GM23338 (cell line): Measurements from ENCODE around the gene SUPT6H.

ENCODE experiments used
- CREB1 ChIP-seq: fragments of 250-450 bp; sonication (Bioruptor Pico); IDR thresholded peaks from 2 replicates; pipeline ENCODE4 v1.5.0; 2020; ENCODE audit warnings: low read depth, mild to moderate bottlenecking, moderate library complexity
- CTCF ChIP-seq, 2 experiments: fragments of 200-600 bp in 1 of 2; sonication (generic) in 1 of 2; conservative IDR thresholded peaks; 2 replicates each; pipeline versions ENCODE4 v1.5.1 to v1.6.1; 2016 to 2017; ENCODE audit warnings: antibody characterized with exemption in 2 of 2, low read depth in 2 of 2, mild to moderate bottlenecking in 2 of 2, moderate library complexity in 1 of 2
- ETS1 ChIP-seq: IDR thresholded peaks from 2 replicates; pipeline ENCODE4 v1.6.1; 2016; ENCODE audit warnings: antibody characterized with exemption
- EZH2 ChIP-seq: fragments of 200-600 bp; sonication (generic); IDR thresholded peaks from one replicate; pipeline ENCODE4 v1.8.0; 2017; ENCODE audit warnings: antibody characterized with exemption, mild to moderate bottlenecking, low read depth; ENCODE audit not compliant: unreplicated experiment
- EZH2phosphoT487 ChIP-seq: fragments of 200-600 bp; sonication (generic); IDR thresholded peaks from one replicate; pipeline ENCODE4 v1.8.1; 2018; ENCODE audit warnings: antibody characterized with exemption; ENCODE audit not compliant: unreplicated experiment
- JUNB ChIP-seq: IDR thresholded peaks from one replicate; pipeline ENCODE4 v1.6.1; 2016; ENCODE audit warnings: antibody characterized with exemption; ENCODE audit not compliant: unreplicated experiment
- POLR2AphosphoS5 ChIP-seq: IDR thresholded peaks from 2 replicates; pipeline ENCODE4 v1.6.1; 2016; ENCODE audit warnings: antibody characterized with exemption, low read depth
- REST ChIP-seq: IDR thresholded peaks from one replicate; pipeline ENCODE4 v1.6.1; 2018; ENCODE audit warnings: antibody characterized with exemption; ENCODE audit not compliant: unreplicated experiment
- STAT1 ChIP-seq: IDR thresholded peaks from one replicate; pipeline ENCODE4 v1.6.1; 2016; ENCODE audit warnings: antibody characterized with exemption; ENCODE audit not compliant: unreplicated experiment
- ZNF114 ChIP-seq: fragments of 250-450 bp; sonication (Bioruptor Pico); IDR thresholded peaks from 2 replicates; pipeline ENCODE4 v1.5.0; 2020; ENCODE audit warnings: mild to moderate bottlenecking, moderate library complexity
- ZNF331 ChIP-seq: fragments of 250-450 bp; sonication (Bioruptor Pico); IDR thresholded peaks from 2 replicates; pipeline ENCODE4 v1.5.0; 2020; ENCODE audit warnings: low read depth, mild to moderate bottlenecking, moderate library complexity

GRCh38 chr17:28706471-28707338 is 44.7 kb downstream of the SUPT6H start:
- TF ChIP-seq POLR2AphosphoS5 (no peak), REST (no peak), JUNB (no peak), CTCF (conservative IDR thresholded peaks at IDR 0.05; ENCODE audit: low read depth in 2 of 2) (peak; percentile 9 to 46; a peak in 2 of 4 replicates), ZNF331 (CRISPR knock-in tag) (no peak), EZH2 (no peak), EZH2phosphoT487 (no peak), CREB1 (CRISPR knock-in tag) (no peak), ETS1 (no peak), STAT1 (no peak), ZNF114 (CRISPR knock-in tag) (no peak)
